ENCODE measurements around the gene CAPN13. TPM values are rescaled to one million over a fixed set of nuclear protein-coding genes. Genes with fewer than 3 reads are reported as not detected.

The CAPN13 gene
- total RNA-seq, 1 donor from 2014 or later, result not detected

- H3K27me3 ChIP-seq, result no peaks in the 10 kb centered on the region
- H3K36me3 ChIP-seq, result no peaks in the 10 kb centered on the region
- peaks cover 0 to 3% of the 10 kb centered on the region in 2 donors for H3K4me1 ChIP-seq
- no peak overlapping the region for H3K27ac ChIP-seq
- no peak overlapping the region for H3K4me3 ChIP-seq
- peak in 1 of 2 donors; percentile 61 for DNase-seq (ENCODE audit: low spot score in 2 of 2)
- intact Hi-C loops (cut with DNase I), result loop anchor here (5.0 kb wide), 5 partner anchors 141 to 361 kb away; partner anchors contain the start of gene LCLAT1
- TF ChIP-seq CTCF (IDR thresholded peaks at IDR 0.05), result peak in 2 of 3 experiments; percentile 27 to 43
- no peaks in the 10 kb centered on the region for H3K9me3 ChIP-seq
These were observed 98.6 kb downstream of the CAPN13 start for GRCh38 chr2:30708491-30709290.

- no peaks in the 10 kb centered on the region for H3K36me3 ChIP-seq
- H3K27ac ChIP-seq, result no peak overlapping the region
- TF ChIP-seq CTCF (IDR thresholded peaks at IDR 0.05), result peak in 1 of 3 experiments; percentile 0
- H3K9me3 ChIP-seq, result peaks cover 6 to 8% of the 10 kb centered on the region in 2 donors
- H3K4me1 ChIP-seq, result peaks cover 0 to 3% of the 10 kb centered on the region in 2 donors
- no peak overlapping the region for H3K4me3 ChIP-seq
- DNase-seq (ENCODE audit: low spot score in 2 of 2), result peak in 1 of 2 donors; percentile 64
- H3K27me3 ChIP-seq, result no peaks in the 10 kb centered on the region
- intact Hi-C loops (cut with DNase I), result loop anchor here (1.0 to 5.0 kb wide), 7 partner anchors 140 to 542 kb away; partner anchors contain the start of gene LCLAT1
These were observed 99.8 kb downstream of the CAPN13 start for GRCh38 chr2:30707304-30707903.

- intact Hi-C loops (cut with DNase I), result loop anchor here (1.0 to 5.0 kb wide), 7 partner anchors 139 to 541 kb away; partner anchors contain the start of gene LCLAT1
- Histone ChIP-seq H3K4me1 (peaks cover 0 to 3% of the 10 kb centered on the region in 2 donors), H3K36me3 (no peaks in the 10 kb centered on the region), H3K27ac (no peak overlapping the region), H3K4me3 (no peak overlapping the region), H3K9me3 (peaks cover 12 to 13% of the 10 kb centered on the region in 2 donors), H3K27me3 (no peaks in the 10 kb centered on the region)
- DNase-seq (ENCODE audit: low spot score in 2 of 2), result peak in 1 of 2 donors; percentile 88
- TF ChIP-seq CTCF (IDR thresholded peaks at IDR 0.05), result peak; percentile 79 to 91 (median 82)
These were observed 100.5 kb downstream of the CAPN13 start for GRCh38 chr2:30706534-30707303.

GRCh38 chr2:30705711-30706533 lies 101.3 kb downstream of the CAPN13 start:
- Histone ChIP-seq H3K27ac (no peak overlapping the region), H3K36me3 (no peaks in the 10 kb centered on the region), H3K4me3 (no peak overlapping the region), H3K27me3 (no peaks in the 10 kb centered on the region), H3K9me3 (peaks cover 12 to 19% of the 10 kb centered on the region in 2 donors), H3K4me1 (peaks cover 0 to 3% of the 10 kb centered on the region in 2 donors)
- TF ChIP-seq CTCF (IDR thresholded peaks at IDR 0.05), result no peak
- DNase-seq (ENCODE audit: low spot score in 2 of 2), result peak in 1 of 2 donors; percentile 56
- intact Hi-C loops (cut with DNase I), result loop anchor here (5.0 kb wide), 5 partner anchors 139 to 359 kb away; partner anchors contain the start of gene LCLAT1
